HTR-8/SVneo (cell line): ENCODE measurements around the gene PPP2CA.
"Not testable (repeated sequence)": the region's sequence is repeated elsewhere in the genome, so short reads cannot be mapped to it uniquely, and the experiment has no call there.

ENCODE experiments used
- DNase-seq: peaks from one replicate; pipeline ENCODE4 v3.0.0; 2011; ENCODE audit warnings: low spot score, mixed read lengths; ENCODE audit not compliant: insufficient read length
- FAIRE-seq: peaks from 2 replicates; lab custom pipeline; 2011; peaks lifted over from hg19 to GRCh38; lab: Jason Lieb, UNC

PPP2CA gene

DNA sequence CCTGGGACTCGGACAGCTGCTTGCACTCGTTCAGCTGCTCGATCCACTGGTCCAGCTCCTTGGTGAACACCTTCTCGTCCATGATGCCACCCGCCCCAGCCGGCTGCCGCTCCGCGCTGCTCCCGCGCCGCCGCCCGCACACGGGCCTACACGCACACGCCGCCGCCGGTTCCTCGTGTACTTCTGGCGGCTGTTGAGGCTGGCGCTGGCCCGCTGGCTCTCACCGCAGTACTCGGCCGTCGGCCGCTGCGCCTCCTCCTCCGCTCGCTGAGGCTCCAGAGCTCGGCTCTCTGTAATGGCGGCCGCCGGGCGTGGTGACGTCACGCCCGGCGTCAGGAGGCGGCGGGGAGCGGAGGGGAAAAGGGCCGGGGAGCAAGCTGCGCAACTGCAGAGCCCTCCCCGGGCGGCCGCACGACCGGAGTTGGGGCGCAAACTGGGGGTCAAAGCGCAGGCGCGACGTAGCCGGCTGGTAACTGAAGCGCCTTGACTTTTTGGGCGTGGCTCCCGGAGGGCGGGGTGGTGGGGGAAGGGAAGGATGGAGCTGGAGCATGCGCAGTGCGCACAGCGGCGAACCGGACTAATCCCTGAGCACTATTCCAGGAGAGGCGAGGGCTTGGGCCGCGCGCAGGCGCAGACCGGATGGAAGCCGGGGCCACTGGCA, at the start of gene PPP2CA:
TSS of gene PPP2CA (minus strand) at position 294 of the 661 bp plus-strand sequence. CDS start at position 82, 212 bp downstream.
- peak; percentile 97 for DNase-seq
- peak; percentile 89 for FAIRE-seq

DNA sequence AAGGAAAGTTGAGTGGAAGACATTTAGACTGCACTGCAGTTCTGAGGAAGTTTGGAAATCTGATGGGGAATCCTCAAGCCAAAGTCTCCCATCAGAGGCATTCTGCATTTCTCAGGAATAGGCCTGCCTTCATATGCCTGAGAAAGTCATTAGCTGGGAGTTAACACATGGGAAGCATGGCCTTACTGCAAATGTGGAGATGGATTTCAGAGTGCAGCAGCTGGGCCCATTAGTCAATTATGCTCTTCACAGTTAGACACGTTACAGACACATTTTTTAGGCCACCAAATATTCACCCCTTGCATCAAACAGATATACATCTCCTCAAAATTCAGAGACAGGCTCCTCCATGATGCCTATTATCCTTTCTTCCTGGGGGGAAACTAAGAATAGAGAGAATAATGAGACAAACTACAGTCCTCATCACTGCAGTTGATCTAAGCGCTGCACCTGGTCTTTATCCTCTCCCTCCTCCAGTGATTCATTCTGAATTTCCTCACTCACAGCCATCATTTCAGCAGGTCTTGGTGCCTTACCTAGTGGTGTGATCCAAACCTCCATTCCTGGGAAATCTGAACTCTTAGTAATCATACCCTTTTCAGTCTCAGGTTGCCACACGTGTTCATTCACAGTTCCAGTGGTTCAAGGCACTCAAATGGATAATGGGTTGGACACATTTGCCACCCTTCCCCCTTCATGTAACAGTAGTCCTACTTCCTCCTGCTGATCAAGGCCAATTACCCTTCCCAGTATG, 47.9 kb upstream of the PPP2CA start:
- DNase-seq (no peak), FAIRE-seq (no peak)

DNA sequence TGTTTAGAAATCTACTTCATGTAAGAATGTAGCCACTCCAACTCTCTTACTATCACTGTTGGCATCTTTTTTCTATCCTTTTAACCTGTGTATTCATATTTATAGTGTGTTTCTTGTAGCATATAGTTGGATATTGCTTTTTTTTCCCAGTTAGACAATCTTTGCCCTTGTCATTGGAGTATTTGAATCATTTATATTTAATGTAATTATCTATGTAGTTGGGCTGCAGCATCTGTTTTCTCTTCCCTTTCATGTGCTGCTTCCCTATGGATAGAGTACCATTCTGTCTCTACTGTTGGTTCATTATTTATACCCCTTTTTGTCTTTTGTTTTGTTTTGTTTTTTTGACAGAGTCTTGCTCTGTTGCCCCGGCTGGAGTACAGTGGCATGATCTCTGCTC, 45.2 kb upstream of the PPP2CA start:
- FAIRE-seq, result no peak
- DNase-seq, result no peak

DNA sequence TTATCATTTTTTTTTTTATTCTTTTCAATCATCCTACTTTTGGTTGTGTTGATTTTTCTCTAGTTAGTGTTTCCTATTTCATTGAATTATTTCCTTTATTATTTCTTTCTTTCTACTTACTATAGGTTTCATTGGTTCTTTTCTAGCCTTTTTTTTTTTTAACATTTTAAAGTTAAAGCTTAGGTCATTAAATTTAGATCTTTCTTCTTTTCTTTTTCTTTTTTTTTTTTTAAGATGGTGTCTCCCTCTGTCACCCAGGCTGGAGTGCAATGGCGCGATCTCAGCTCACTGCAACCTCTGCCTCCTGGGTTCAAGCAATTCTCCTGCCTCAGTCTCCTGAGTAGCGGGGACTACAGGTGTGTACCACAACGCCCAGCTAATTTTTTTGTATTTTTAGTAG, 43.0 kb upstream of the PPP2CA start:
- no peak for DNase-seq
- no peak for FAIRE-seq

DNA sequence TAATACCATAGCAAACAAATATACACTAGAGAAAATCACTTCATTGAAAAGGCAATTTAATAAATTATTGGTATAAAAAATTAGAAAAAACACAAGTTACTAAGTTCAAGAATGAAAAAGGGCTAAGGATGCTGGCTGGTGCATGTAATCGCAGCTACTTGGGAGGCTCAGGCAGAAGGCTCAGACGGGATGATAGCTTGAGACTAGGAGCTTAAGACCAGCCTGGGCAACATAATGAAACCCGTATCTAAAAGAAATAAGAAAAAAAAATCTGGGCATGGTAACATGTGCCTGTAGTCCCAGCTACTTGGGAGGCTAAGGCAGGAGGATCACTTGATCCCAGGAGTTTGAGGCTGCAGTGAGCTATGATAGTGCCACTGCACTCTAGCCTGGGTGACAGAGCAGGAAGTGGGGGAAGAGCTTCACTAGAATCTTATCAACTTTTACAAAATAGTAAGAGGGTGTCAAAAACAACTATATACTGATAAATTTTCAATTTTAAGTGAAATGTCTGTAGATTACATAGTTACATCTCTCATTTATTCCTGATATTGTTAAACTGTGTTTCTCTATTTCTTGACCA, 42.2 kb upstream of the PPP2CA start:
- FAIRE-seq, result no peak
- no peak for DNase-seq

DNA sequence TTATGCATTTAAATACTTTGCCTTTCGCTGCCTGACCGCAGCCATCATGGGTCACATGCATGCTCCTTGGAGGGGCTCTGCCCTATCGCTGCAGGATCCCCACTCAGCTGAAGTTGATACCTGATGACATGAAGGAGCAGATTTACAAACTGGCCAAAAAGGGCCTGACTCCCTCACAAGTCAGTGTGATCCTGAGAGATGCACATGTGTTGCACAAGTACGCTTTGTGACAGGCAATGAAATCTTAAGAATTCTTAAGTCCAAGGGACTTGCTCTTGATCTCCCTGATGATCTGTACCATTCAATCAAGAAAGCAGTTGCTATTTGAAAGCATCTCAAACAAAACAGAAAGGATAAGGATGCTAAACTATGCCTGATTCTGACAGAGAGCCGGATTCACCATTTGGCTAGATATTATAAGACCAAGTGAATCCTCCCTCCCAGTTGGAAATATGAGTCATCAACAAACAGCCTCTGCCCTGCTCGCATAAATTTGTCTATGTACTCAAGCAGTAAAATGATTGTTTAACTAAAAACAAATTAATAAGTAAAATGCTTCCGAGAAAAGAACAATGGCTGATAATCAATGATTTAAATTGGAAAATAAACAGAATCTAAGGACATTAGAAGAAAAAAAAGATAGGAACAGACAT, 41.6 kb upstream of the PPP2CA start:
- FAIRE-seq (no peak), DNase-seq (no peak)

DNA sequence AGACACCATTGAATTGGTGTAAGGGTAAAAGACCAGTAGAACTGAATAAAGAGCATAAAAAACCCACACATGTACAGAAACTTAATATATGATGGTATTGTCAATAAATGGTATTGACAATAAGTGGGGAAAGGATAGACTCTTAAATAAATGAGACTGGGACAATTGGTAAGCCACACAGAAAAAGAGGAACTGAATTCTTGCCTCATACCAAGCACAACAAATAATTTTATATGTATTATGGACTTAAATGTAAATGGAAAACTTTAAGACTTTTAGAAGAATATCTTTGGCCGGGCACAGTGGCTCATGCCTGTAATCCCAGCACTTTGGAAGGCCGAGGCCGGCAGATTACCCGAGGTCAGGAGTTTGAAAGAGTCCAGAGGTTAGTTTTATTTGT, 37.9 kb upstream of the PPP2CA start:
- FAIRE-seq, result no peak
- DNase-seq, result no peak

DNA sequence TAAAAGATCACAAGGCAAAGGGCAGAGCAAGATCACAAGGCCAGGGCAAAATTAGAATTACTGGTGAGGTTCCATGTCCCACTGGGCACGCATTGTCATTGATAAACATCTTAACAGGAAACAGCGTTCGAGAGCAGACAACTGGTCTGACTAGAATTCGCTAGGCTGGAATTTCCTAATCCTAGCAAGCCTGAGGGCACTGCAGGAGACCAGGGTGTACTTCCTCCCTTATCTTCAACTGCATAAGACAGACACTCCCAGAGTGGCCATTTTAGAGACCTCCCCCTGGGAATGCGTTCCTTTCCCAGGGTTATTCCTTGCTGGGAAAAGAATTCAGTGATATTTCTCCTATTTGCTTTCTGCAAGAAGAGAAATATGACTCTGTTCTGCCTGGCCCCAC, 36.8 kb upstream of the PPP2CA start:
- not testable (repeated sequence) for DNase-seq

DNA sequence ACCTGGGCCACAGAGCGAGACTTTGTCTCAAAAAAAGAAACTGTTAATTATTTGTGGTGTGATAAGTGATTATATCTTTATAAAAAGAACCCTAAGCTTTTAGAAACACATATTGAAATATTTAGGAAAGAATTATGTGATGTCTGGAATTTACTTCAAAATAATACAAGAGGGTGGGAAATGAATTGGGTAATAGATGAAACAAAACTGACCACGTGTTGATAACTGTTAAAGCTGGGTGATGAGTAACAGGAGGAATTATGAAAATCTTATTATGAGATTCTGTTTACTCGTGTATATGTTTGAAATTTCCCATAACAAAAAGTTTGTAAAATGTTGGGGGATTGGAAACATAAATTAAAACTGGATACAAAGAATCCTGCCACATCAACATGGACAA, 33.0 kb upstream of the PPP2CA start:
- FAIRE-seq, result no peak
- no peak for DNase-seq

More for the DNA sequence above, 36.8 kb upstream of the PPP2CA start:
- FAIRE-seq, result not testable (repeated sequence)

DNA sequence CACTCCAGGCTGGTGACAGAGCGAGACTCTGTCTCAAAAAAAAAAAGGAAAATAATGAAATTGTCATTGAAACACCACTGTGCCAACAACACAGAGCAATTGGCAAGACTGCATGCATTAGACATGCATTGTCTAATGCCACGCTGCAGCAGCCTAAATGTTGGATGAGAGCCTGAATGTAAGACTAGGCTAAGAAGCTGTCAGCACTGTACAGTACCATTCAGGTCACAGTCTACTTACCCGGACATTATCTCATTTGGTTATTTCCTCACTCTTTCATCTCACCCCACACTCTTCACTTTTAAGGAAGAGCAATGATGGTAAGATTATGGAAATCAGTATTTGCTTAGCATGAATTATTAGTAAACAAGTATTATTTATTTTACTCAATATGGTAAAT, 31.3 kb upstream of the PPP2CA start:
- no peak for FAIRE-seq
- DNase-seq, result no peak

DNA sequence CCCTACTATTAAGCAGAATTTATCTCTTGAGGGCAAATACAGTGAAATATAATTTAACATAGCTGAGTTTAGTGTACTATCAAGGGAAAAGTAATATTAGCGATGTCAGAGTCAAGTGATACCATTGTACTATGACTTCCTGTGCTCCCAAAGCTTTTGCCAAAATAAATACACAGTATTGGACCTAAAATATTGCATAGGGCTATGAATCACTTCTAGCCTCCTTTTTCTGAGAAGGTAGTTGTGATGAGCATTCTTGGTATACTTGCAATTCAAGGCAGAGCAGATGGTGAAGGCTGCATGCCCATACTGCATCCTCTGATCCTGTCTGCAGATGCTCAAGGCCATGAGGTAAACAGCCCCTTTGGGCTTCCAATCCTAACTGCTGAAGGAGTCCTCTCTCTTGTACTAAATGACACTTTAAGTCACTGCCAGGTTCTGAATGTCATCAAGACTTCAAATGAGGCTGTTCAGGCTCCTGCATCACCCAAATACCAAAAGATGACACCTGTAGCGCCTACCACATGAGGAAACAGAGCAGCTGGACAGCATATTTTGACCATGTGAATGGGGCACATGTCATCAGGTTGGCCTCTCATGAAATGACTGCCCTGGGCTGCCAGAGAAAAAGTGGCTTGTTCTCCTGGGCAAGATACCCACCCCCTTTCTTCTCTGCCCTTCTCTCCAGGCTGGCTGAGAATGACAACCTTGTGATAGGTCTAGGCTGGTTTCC, 29.7 kb upstream of the PPP2CA start:
- no peak for FAIRE-seq
- DNase-seq, result no peak

DNA sequence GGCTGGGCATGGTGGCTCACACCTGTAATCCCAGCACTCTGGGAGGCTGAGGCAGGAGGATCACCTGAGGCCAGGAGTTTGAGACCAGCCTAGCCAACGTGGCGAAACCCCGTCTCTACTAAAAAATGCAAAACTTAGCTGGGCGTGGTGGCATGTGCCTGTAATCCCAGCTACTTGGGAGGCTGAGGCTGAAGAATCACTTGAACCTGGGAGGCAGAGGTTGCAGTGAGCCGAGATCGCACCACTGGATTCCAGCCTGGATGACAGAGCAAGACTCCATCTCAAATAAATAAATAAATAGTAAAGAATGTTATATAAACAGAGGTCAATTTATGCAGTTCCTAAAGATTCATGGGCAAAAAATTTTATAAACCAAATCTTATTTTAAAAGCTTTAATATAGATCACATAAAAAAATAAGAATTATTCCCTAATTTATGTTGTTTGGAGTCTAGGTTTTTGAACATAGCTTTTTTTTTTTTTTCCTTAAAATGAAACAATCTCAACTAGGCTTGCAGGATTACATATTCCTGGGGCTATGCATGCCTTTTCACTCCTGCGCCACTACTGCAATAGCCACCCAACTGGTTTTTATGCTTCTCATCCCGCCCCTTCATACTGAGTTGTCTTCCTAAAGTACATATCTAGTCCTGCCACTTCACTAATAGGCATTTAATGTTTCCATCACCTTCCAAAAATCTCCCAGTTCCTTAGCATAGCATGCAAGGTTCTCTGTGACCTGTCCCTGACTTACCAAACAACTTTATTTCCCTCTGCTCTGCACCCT, 27.7 kb upstream of the PPP2CA start:
- not testable (repeated sequence) for FAIRE-seq, DNase-seq

DNA sequence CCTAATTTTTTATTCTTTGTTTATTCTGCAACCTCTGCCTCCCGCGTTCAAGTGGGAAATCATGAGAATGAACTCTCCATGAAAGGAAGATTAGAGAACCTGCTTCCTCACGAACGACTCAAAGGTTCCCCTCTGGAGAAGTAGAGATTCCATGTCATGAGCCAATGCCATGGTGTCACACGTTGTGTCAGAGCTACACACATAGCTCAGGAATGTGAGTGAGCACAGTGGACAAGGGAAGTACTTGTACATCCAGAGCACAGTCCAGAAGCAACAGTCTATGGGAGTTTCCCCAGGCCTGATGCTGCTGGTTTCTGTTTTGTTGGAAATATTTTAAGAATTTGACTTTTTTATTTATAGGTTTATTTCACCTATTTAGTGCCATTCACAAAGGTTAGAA, 26.8 kb upstream of the PPP2CA start:
- FAIRE-seq (no peak), DNase-seq (peak; percentile 57)

DNA sequence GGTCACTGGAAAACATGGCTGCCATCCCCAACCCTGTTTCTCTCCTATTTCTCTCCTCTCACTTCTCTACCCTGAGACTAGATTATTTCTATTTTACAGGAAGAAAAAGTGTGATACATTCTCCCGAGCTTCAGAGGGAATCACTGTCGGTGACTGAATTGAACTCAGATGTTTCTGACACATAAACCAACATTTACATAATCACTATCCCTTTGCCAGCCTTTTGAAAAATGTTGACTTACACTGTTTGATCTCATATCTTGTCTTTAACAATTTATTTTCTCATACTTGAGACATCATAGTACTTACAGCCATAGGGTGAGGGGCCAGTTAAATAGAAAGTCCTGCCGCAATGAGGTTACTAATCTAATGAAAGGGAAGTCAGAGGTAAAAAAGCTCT, 25.1 kb upstream of the PPP2CA start:
- DNase-seq (no peak), FAIRE-seq (no peak)

DNA sequence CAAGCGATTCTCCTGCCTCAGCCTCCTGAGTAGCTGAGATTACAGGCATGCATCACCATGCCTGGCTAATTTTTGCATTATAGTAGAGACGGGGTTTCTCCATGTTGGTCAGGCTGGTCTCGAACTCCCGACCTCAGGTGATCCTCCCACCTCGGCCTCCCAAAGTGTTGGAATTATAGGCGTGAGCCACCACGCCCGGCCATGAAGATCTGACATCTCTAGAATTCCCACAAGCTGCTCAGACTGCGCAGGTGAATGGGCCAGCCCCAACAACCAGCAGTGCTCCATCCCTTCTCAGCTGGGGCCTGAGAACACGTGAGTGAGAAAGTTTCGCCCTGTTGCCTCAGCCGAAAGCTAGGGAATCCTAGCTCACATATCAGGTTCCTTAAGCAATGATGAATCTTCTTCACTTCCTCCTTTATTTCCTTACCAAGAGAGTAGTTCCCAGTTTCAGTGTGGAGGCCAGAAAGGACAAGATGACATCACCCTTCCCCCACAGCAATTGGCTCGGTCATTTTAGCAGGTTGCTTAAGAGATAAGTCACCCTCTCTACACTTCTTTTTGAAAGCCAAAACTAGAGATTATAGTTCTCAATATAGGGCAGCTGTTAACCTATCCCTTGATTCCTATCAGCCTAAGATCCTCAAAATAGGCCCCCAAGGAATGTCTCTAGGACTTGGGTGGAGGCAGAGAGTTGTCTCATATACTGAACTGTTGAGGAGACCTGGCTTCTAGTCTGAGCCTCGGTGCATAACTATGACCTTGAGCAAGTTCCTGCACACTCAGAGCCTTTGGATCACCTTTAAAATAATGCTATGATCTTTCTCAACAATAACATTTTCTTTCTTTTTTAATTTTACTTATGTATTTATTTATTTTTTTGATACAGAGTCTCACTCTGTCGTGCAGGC, 23.9 kb upstream of the PPP2CA start:
- no peak for FAIRE-seq
- DNase-seq, result no peak

DNA sequence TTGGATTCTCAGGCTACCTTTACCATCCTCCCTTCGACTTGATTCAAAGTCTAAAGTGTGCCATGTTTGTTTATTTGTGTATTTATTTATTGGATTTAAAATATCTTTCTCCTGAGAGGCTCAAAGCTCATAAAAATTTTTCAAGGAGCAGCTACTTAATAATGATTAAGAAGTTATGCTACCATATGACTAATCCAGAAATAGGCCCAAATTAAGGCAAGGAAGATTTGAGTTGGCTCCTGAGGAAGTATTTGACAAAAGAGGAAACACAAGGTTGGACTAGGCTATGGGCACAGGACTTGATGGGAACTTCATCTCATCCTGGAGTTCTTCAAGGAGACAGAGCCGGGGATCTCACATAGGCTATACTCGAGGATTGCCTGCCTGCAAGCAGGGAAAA, 22.4 kb upstream of the PPP2CA start:
- DNase-seq (no peak), FAIRE-seq (no peak)

DNA sequence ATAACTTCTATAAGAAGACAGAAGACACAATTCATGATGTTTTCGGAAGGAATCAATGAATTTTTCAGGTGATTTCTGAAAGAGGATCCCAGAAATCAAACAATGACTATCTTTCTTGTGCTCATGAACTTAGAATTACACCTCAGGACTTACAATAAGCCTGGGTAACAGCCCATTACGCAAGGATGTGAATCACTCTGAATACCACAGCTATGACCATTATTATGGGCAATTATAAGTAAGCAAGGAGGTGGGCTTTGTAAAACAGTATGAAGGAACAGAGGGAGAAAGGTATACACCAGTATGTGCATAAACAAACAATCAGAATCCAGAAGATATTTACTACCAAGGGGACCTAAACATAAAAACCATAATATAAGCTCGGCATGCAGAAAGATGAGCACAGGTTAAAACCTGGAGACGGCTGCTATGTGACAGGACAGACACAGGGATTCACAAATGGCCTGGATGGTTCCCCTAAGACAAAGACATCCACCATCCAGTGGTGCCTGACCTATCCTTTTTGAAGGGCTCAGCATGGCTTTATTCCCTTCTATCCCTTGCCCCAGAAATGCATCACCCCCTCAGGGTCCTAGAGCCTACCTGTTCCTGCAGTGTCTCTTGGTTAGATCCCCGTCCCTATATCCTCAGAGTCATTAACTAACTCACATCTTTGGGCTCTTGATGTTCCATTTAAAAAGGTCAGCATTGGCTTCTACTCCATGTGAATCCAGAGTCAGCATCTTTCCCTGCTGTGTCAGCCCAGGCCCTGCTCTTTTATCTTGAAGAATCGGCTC, 21.8 kb upstream of the PPP2CA start:
- DNase-seq, result peak; percentile 75
- FAIRE-seq, result peak; percentile 44
